ENCODE data around the gene SMAD7.
A peak's percentile ranks its signal among the peaks of the same experiment; 100 is the strongest.

Gene SMAD7

DNA sequence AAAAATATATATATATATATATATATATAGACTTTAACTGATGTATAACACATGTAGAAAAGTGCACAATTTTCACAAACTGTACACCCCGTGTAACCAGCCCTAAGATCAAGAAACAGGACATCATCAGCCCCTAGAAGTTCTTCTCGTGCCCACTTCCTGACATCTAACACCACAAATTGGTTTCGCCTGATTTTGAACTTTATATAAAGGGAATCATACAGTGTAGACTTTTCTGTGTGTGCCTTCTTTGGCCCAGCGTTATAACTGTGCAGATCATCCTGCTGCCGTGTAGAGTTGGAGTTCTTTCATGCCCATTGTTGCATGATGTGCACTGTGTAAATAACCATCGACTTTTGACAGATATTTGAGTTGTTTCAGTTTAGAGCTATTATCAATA, 41.0 kb downstream of the SMAD7 start:
- H3K27ac Mint-ChIP-seq: no peak overlapping the region

DNA sequence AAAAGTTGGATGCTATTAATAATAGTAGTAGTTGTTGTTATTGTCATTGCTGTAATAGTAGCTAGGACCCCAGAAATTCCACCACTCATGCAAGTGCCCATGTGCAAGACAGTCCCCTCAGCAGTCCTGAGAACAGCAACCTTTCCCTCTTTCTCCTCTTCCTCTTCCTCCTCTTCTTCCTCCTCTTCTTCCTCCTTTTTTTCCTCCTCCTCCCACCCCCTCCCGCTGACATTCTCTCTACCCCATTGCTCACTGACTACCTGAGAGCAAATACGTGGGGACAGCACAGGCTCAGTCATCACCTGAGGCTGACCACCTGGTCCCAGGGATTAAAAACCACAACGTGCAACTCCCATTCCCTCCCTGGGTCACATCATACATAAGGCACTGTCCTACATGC, 41.8 kb downstream of the SMAD7 start:
- Mint-ChIP-seq H3K4me3 (no peak overlapping the region), H3K27me3 (no peaks in the 10 kb centered on the region), H3K9me3 (no peaks in the 10 kb centered on the region), H3K36me3 (peaks cover 4% of the 10 kb centered on the region), H3K27ac (no peak overlapping the region), H3K4me1 (peaks cover 23% of the 10 kb centered on the region)

More for the DNA sequence above, 41.0 kb downstream of the SMAD7 start:
- Mint-ChIP-seq H3K9me3 (no peaks in the 10 kb centered on the region), H3K4me1 (peaks cover 23% of the 10 kb centered on the region), H3K36me3 (no peaks in the 10 kb centered on the region), H3K27me3 (no peaks in the 10 kb centered on the region), H3K4me3 (peak overlapping the region; percentile 24)

DNA sequence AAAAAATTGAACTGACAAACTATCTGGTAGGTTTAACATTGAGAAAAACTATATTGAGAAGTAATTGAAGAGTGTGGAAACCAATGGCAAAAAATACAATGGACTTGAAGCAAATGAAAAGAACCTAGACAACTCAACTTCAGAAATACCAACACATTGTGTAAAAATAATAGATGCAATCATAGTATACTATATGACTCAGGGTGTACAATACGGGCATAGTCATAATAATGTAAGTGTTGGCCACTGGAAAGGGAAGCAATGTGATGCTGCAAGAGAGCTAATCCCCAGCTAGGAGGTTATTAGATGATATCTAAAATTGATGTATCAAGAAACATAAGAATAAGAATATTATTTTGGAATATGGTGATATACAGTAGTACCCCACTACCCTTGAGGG, 45.3 kb downstream of the SMAD7 start:
- H3K27ac Mint-ChIP-seq: no peak overlapping the region
- H3K4me1 Mint-ChIP-seq: peaks cover 15% of the 10 kb centered on the region
- H3K27me3 Mint-ChIP-seq: no peaks in the 10 kb centered on the region
- H3K36me3 Mint-ChIP-seq: peaks cover 4% of the 10 kb centered on the region
- H3K9me3 Mint-ChIP-seq: no peaks in the 10 kb centered on the region
- no peak overlapping the region for H3K4me3 Mint-ChIP-seq

- no peak overlapping the region for H3K4me3 Mint-ChIP-seq
- H3K36me3 Mint-ChIP-seq: peaks cover 4% of the 10 kb centered on the region
- H3K27me3 Mint-ChIP-seq: no peaks in the 10 kb centered on the region
- peaks cover 15% of the 10 kb centered on the region for H3K4me1 Mint-ChIP-seq
- no peaks in the 10 kb centered on the region for H3K9me3 Mint-ChIP-seq
- H3K27ac Mint-ChIP-seq: peak overlapping the region; percentile 14
These were observed 45.8 kb downstream of the SMAD7 start for GRCh38 chr18:48904847-48905394.

GRCh38 chr18:48904091-48904490, 46.7 kb downstream of the SMAD7 start:
- Mint-ChIP-seq H3K4me1 (peaks cover 12% of the 10 kb centered on the region), H3K27ac (no peak overlapping the region), H3K27me3 (no peaks in the 10 kb centered on the region), H3K9me3 (no peaks in the 10 kb centered on the region), H3K4me3 (no peak overlapping the region), H3K36me3 (peaks cover 4% of the 10 kb centered on the region)

DNA sequence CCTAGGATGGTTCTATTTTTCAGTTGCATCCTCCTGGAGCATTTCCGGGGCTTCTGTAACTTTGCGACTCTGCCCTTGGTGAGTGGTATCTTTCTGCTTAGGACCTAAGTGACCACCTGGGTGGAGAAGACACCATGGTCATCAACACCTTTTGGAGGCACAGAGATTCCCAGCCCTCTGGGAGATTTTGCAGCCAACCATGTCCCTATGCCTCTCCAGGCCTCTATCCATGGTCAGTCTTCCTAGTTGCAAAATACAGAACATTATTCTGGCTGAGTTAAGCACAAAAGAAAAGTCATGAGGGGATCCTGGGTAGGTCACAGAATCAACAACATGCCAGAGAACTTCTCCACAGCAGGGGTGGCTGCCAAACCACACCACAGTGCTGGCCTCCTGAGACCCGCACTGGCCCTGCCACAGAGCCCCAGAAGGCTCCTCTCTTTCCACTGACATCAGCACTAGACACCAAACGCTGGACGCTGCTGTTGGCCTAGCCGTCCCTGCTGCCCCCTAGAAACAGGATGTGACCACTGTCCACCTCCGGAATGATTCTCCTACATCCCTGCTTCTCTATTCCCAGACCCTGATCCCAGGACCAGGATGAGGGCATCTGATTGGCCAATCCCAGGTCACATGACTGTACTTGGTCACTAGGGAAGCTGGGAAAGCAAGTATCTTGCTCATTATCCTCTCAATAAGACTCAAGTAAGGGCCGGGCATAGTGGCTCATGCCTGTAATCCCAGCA, 47.7 kb downstream of the SMAD7 start:
- no peaks in the 10 kb centered on the region for H3K9me3 Mint-ChIP-seq
- no peak overlapping the region for H3K27ac Mint-ChIP-seq
- peaks cover 4% of the 10 kb centered on the region for H3K36me3 Mint-ChIP-seq
- H3K4me1 Mint-ChIP-seq: peaks cover 9% of the 10 kb centered on the region
- no peaks in the 10 kb centered on the region for H3K27me3 Mint-ChIP-seq
- no peak overlapping the region for H3K4me3 Mint-ChIP-seq

GRCh38 chr18:48902023-48902855, 48.5 kb downstream of the SMAD7 start:
- peaks cover 9% of the 10 kb centered on the region for H3K4me1 Mint-ChIP-seq
- H3K4me3 Mint-ChIP-seq: no peak overlapping the region
- no peaks in the 10 kb centered on the region for H3K9me3 Mint-ChIP-seq
- H3K36me3 Mint-ChIP-seq: peaks cover 4% of the 10 kb centered on the region
- H3K27me3 Mint-ChIP-seq: no peaks in the 10 kb centered on the region
- no peak overlapping the region for H3K27ac Mint-ChIP-seq

GRCh38 chr18:48901145-48902022, 49.4 kb downstream of the SMAD7 start:
- Mint-ChIP-seq H3K9me3 (no peaks in the 10 kb centered on the region), H3K27ac (no peak overlapping the region), H3K36me3 (peaks cover 4% of the 10 kb centered on the region), H3K27me3 (no peaks in the 10 kb centered on the region), H3K4me1 (peaks cover 13% of the 10 kb centered on the region), H3K4me3 (no peak overlapping the region)

DNA sequence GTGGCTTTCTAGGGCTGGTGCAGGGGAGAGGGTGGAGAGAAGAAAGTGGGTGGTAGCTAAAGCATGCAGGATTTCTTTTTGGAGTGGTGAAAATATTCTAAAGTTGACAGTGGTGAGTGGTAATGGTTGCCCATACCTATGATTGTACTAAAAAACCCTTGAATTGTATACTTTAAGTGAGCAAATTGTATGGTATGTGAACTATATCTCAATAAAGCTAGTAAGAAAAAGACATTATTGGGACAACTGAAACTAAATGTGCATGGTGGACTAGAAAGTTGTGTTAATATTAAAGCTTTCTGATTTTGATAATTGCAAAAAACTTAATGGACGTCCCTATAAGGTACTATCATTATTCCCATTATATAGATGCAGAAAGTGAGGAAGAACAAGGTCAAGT, 50.3 kb downstream of the SMAD7 start:
- Mint-ChIP-seq H3K27ac (no peak overlapping the region), H3K4me1 (peaks cover 13% of the 10 kb centered on the region)

GRCh38 chr18:48899558-48900174, 51.1 kb downstream of the SMAD7 start:
- H3K27me3 Mint-ChIP-seq: no peaks in the 10 kb centered on the region
- no peak overlapping the region for H3K27ac Mint-ChIP-seq
- H3K4me3 Mint-ChIP-seq: no peak overlapping the region
- peaks cover 4% of the 10 kb centered on the region for H3K36me3 Mint-ChIP-seq
- peaks cover 13% of the 10 kb centered on the region for H3K4me1 Mint-ChIP-seq
- no peaks in the 10 kb centered on the region for H3K9me3 Mint-ChIP-seq

More for the DNA sequence above, 50.3 kb downstream of the SMAD7 start:
- Mint-ChIP-seq H3K27me3 (no peaks in the 10 kb centered on the region), H3K36me3 (peaks cover 4% of the 10 kb centered on the region), H3K9me3 (no peaks in the 10 kb centered on the region), H3K4me3 (no peak overlapping the region)

DNA sequence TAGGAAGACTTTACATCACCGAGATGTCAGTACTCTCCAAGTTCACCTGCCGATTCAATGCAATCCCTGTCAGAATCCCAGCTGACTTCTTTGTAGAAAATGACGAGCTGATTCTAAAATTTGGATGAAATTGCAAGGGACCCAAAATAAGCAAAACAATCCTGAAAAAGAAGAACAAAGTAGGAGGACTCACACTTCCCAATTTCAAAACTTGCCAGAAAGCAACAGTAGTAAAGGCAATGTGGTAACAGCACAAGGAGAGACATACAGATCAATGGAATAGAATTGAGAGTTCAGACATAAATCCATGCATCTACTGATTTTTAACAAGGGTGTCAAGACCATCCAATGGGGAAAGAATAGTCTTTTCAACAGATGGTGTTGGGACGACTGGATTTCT, 52.2 kb downstream of the SMAD7 start:
- Mint-ChIP-seq H3K4me1 (peaks cover 13% of the 10 kb centered on the region), H3K27ac (no peak overlapping the region)

DNA sequence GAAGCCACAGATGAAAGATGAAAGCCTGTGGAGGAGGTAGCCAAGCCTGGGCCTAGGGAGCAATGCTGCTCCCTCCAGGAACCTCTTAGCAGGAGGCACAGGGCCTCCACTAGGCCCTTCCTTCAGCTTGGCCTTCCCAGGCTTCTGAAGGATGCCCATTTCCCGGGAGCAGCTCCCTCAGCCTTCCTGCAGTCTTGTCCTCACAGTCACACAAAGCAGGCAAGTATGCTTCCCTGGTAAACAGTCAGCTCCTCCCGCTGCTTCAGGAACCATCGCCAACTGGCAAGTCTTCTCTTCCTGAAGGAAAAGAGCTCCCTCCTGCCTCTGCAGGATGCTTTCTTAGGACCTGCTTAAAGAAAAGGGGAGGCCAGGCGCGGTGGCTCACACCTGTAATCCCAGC, 53.2 kb downstream of the SMAD7 start:
- Mint-ChIP-seq H3K9me3 (no peaks in the 10 kb centered on the region), H3K36me3 (no peaks in the 10 kb centered on the region), H3K27ac (no peak overlapping the region), H3K4me3 (no peak overlapping the region), H3K4me1 (peaks cover 13% of the 10 kb centered on the region), H3K27me3 (no peaks in the 10 kb centered on the region)

More for the DNA sequence above, 52.2 kb downstream of the SMAD7 start:
- Mint-ChIP-seq H3K36me3 (no peaks in the 10 kb centered on the region), H3K27me3 (no peaks in the 10 kb centered on the region), H3K4me3 (no peak overlapping the region), H3K9me3 (no peaks in the 10 kb centered on the region)

DNA sequence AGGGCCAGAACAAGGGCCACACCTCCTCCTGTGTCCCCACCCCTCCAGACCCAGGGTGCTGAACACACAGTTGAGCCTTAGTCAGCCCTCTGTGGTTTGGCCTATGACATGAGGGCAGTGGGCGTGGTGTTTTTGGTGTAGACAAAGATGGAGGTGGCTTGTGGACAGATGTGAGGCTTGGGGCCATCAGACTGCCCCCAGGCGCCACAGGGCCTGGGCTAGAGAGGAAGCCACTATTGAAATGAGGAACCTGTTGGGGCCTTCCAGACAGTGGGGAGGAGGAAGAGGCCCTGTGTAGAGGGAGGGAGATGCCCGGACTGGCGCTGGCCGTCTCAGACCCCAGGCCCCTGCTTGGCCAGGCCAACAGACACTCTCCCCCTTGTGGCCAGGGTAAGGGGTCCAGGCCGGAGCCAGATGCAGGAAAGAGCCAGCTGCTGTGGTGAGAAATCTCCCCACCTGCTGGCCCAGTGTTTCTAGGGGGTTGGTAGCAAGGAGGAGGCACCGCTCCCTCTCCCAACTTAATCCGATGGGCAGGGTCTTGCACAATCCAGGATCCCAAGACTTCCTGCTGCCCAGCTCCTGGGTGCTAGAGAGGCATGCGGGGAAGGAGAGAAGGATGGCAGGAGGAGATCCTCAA, 53.8 kb downstream of the SMAD7 start:
- no peak overlapping the region for H3K27ac Mint-ChIP-seq
- H3K27me3 Mint-ChIP-seq: no peaks in the 10 kb centered on the region
- H3K4me3 Mint-ChIP-seq: no peak overlapping the region
- no peaks in the 10 kb centered on the region for H3K9me3 Mint-ChIP-seq
- no peaks in the 10 kb centered on the region for H3K36me3 Mint-ChIP-seq
- peaks cover 13% of the 10 kb centered on the region for H3K4me1 Mint-ChIP-seq

- Mint-ChIP-seq H3K27ac (no peak overlapping the region), H3K4me1 (peaks cover 13% of the 10 kb centered on the region), H3K27me3 (no peaks in the 10 kb centered on the region), H3K9me3 (no peaks in the 10 kb centered on the region), H3K4me3 (no peak overlapping the region), H3K36me3 (no peaks in the 10 kb centered on the region)
These were observed 54.4 kb downstream of the SMAD7 start for GRCh38 chr18:48896326-48896874.
